CD4-positive, alpha-beta T cell treated with Interleukin-17A for 1 hour (primary cell): ENCODE results near the gene SRGAP3.
"Not testable (repeated sequence)": the region's sequence is repeated elsewhere in the genome, so short reads cannot be mapped to it uniquely, and the experiment has no call there.

Experiments used
- DNase-seq: peaks from one replicate; pipeline ENCODE4 v3.0.0-alpha.2; 2020

The SRGAP3 gene

GRCh38 chr3:9109568-9109914 lies 139.9 kb downstream of the SRGAP3 start:
- no peak for DNase-seq

- DNase-seq = no peak
Observed at GRCh38 chr3:9108876-9109567, 140.4 kb downstream of the SRGAP3 start.

- no peak for DNase-seq
Observed at GRCh38 chr3:9107738-9108137, 141.7 kb downstream of the SRGAP3 start.

- DNase-seq = no peak
Observed at GRCh38 chr3:9105421-9105820, 144.0 kb downstream of the SRGAP3 start.

GRCh38 chr3:9104121-9104520 lies 145.3 kb downstream of the SRGAP3 start:
- DNase-seq = no peak

GRCh38 chr3:9102240-9102981 lies 147.0 kb downstream of the SRGAP3 start:
- no peak for DNase-seq

GRCh38 chr3:9101286-9101685 lies 148.2 kb downstream of the SRGAP3 start:
- DNase-seq = no peak

- DNase-seq = no peak
Observed at GRCh38 chr3:9100513-9100894, 148.9 kb downstream of the SRGAP3 start.

GRCh38 chr3:9099702-9100512 lies 149.5 kb downstream of the SRGAP3 start:
- no peak for DNase-seq

- no peak for DNase-seq
Observed at GRCh38 chr3:9098716-9099675, 150.4 kb downstream of the SRGAP3 start.

- DNase-seq = no peak
Observed at GRCh38 chr3:9097495-9097894, 152.0 kb downstream of the SRGAP3 start.

GRCh38 chr3:9091486-9092235 lies 157.8 kb downstream of the SRGAP3 start:
- DNase-seq = no peak

- DNase-seq = no peak
Observed at GRCh38 chr3:9088441-9089353, 160.7 kb downstream of the SRGAP3 start.

- peak; percentile 3 for DNase-seq
Observed at GRCh38 chr3:9087831-9088413, 161.5 kb downstream of the SRGAP3 start.

GRCh38 chr3:9085428-9085827 lies 164.0 kb downstream of the SRGAP3 start:
- DNase-seq = not testable (repeated sequence)

- no peak for DNase-seq
Observed at GRCh38 chr3:9081184-9081818, 168.1 kb downstream of the SRGAP3 start.

- no peak for DNase-seq
Observed at GRCh38 chr3:9080163-9080562, 169.3 kb downstream of the SRGAP3 start.

GRCh38 chr3:9079676-9080075 lies 169.8 kb downstream of the SRGAP3 start:
- no peak for DNase-seq

GRCh38 chr3:9078561-9079240 lies 170.7 kb downstream of the SRGAP3 start:
- no peak for DNase-seq
